ENCODE results near the gene POP7. TPM values are rescaled to one million over a fixed set of nuclear protein-coding genes. Genes with fewer than 3 reads are reported as not detected.
"Not testable (repeated sequence)": the region's sequence is repeated elsewhere in the genome, so short reads cannot be mapped to it uniquely, and the experiment has no call there.

POP7 gene
- total and polyA plus RNA-seq, 2 donors (not counting 1 experiment from before 2014, with no cell fraction given) = 14.4 to 15.2 TPM

- ChIA-PET CTCF (interaction anchor here (0.5 to 5.6 kb wide), 9 partner anchors 19 to 255 kb away, joined by 3 to 30 read pairs (median 3); partner anchors contain the start of gene POP7), POLR2A (interaction anchor here (0.7 kb wide), 1 partner anchor 202 kb away, joined by 3 read pairs; no protein-coding TSS in a partner anchor)
- H4K20me1 ChIP-seq (ENCODE audit: control insufficient read depth, insufficient read depth, low read length, poor library complexity, severe bottlenecking); ATAC-seq (ENCODE audit: low read depth); DNase-seq; H3K4me3 Mint-ChIP-seq; intact Hi-C loops (cut with micrococcal nuclease); H3K4me3 ChIP-seq (ENCODE audit: control extremely low read depth in 1 of 5, extremely low read depth in 1 of 5, insufficient read depth in 1 of 5, low read depth in 2 of 5, low read length in 4 of 5); H3K4me2 ChIP-seq (replicated peaks; ENCODE audit: low read depth, low read length, poor library complexity, severe bottlenecking); H3K9ac ChIP-seq (ENCODE audit: low read length); H3K27ac Mint-ChIP-seq; H3K9me3 ChIP-seq (ENCODE audit: control extremely low read depth in 1 of 3, control insufficient read depth in 2 of 3, insufficient read depth in 1 of 3, low read length in 2 of 3); H2AFZ ChIP-seq (ENCODE audit: insufficient read depth, low read depth, low read length, poor library complexity, severe bottlenecking); H3K4me1 Mint-ChIP-seq; H3K79me2 ChIP-seq (ENCODE audit: control insufficient read depth, insufficient read depth, low read length); H3K9me3 Mint-ChIP-seq (ENCODE audit: insufficient read depth); H3K36me3 ChIP-seq (replicated peaks in 1 of 2; ENCODE audit: control extremely low read depth in 1 of 2, control insufficient read depth in 1 of 2, extremely low read depth in 1 of 2, insufficient read depth in 2 of 2, low read length in 1 of 2); H3K27ac ChIP-seq (ENCODE audit: low read length in 2 of 2): not testable (repeated sequence)
- H3K27me3 Mint-ChIP-seq = peaks cover 51% of the 10 kb centered on the region
- Histone ChIP-seq H3K27me3 (replicated peaks in 1 of 4; ENCODE audit: control extremely low read depth in 1 of 4, control insufficient read depth in 3 of 4, insufficient read depth in 4 of 4, low read length in 3 of 4) (peaks cover 0 to 64% (median 19%) of the 10 kb centered on the region in 4 experiments), H3K4me1 (ENCODE audit: control insufficient read depth in 2 of 2, insufficient read depth in 2 of 2, low read length in 2 of 2) (peaks cover 10 to 13% of the 10 kb centered on the region in 2 donors)
- no CpG with 5 or more reads among the region's 2 CpGs for WGBS (ENCODE audit: insufficient coverage)
These were observed 18.4 kb downstream of the POP7 start for GRCh38 chr7:100724364-100724763.

GRCh38 chr7:100726996-100727761 lies 21.3 kb downstream of the POP7 start:
- Histone ChIP-seq H3K9me3 (ENCODE audit: control extremely low read depth in 1 of 3, control insufficient read depth in 2 of 3, insufficient read depth in 1 of 3, low read length in 2 of 3) (no peaks in the 10 kb centered on the region), H3K4me2 (replicated peaks; ENCODE audit: low read depth, low read length, poor library complexity, severe bottlenecking) (no peak overlapping the region), H3K27me3 (replicated peaks in 1 of 4; ENCODE audit: control extremely low read depth in 1 of 4, control insufficient read depth in 3 of 4, insufficient read depth in 4 of 4, low read length in 3 of 4) (peaks cover 0 to 39% (median 8%) of the 10 kb centered on the region in 4 experiments), H3K9ac (ENCODE audit: low read length) (no peak overlapping the region), H3K79me2 (ENCODE audit: control insufficient read depth, insufficient read depth, low read length) (no peaks in the 10 kb centered on the region), H3K4me3 (ENCODE audit: control extremely low read depth in 1 of 5, extremely low read depth in 1 of 5, insufficient read depth in 1 of 5, low read depth in 2 of 5, low read length in 4 of 5) (no peak overlapping the region), H3K27ac (ENCODE audit: low read length in 2 of 2) (no peak overlapping the region), H3K36me3 (replicated peaks in 1 of 2; ENCODE audit: control extremely low read depth in 1 of 2, control insufficient read depth in 1 of 2, extremely low read depth in 1 of 2, insufficient read depth in 2 of 2, low read length in 1 of 2) (no peaks in the 10 kb centered on the region), H3K4me1 (ENCODE audit: control insufficient read depth in 2 of 2, insufficient read depth in 2 of 2, low read length in 2 of 2) (peaks cover 0 to 7% of the 10 kb centered on the region in 2 donors), H2AFZ (ENCODE audit: insufficient read depth, low read depth, low read length, poor library complexity, severe bottlenecking) (no peak overlapping the region), H4K20me1 (ENCODE audit: control insufficient read depth, insufficient read depth, low read length, poor library complexity, severe bottlenecking) (no peaks in the 10 kb centered on the region)
- Mint-ChIP-seq H3K4me3 (no peak overlapping the region), H3K27ac (no peak overlapping the region), H3K4me1 (peaks cover 3% of the 10 kb centered on the region), H3K27me3 (peaks cover 36% of the 10 kb centered on the region), H3K9me3 (ENCODE audit: insufficient read depth) (no peaks in the 10 kb centered on the region)
- intact Hi-C loops (cut with micrococcal nuclease) = no loop called here
- DNase-seq (no peak), ATAC-seq (ENCODE audit: low read depth) (no peak)
- TF ChIP-seq CTCF (IDR thresholded peaks at IDR 0.05) (no peak), EZH2 (IDR thresholded peaks at IDR 0.05; ENCODE audit: borderline replicate concordance, insufficient read depth, low read depth, low read length, poor library complexity, severe bottlenecking) (no peak)
- ChIA-PET POLR2A (no interaction called here), CTCF (interaction anchor here (1.2 to 5.6 kb wide), 4 partner anchors 11 to 163 kb away, joined by 5 to 30 read pairs (median 13); partner anchors contain the start of genes POP7 and SLC12A9)
- 78% methylated on average over 10 of the region's 12 CpGs for WGBS (ENCODE audit: insufficient coverage)
